ENCODE results near the gene FGF12.

FGF12 gene

GRCh38 chr3:192408647-192409200 is 318.6 kb downstream of the FGF12 start:
- no peak for DNase-seq

- no peak for DNase-seq
Observed at GRCh38 chr3:192408007-192408646, 319.2 kb downstream of the FGF12 start.

GRCh38 chr3:192399767-192400166 is 327.6 kb downstream of the FGF12 start:
- no peak for DNase-seq

GRCh38 chr3:192397012-192397411 is 330.3 kb downstream of the FGF12 start:
- DNase-seq, result no peak

- DNase-seq, result no peak
Observed at GRCh38 chr3:192395506-192395905, 331.8 kb downstream of the FGF12 start.

GRCh38 chr3:192392986-192393385 is 334.4 kb downstream of the FGF12 start:
- DNase-seq, result no peak

- DNase-seq, result no peak
Observed at GRCh38 chr3:192382861-192383260, 344.5 kb downstream of the FGF12 start.

- DNase-seq, result no peak
Observed at GRCh38 chr3:192373586-192373985, 353.8 kb downstream of the FGF12 start.

GRCh38 chr3:192373032-192373431 is 354.3 kb downstream of the FGF12 start:
- no peak for DNase-seq

GRCh38 chr3:192372616-192373015 is 354.7 kb downstream of the FGF12 start:
- DNase-seq, result no peak

- no peak for DNase-seq
Observed at GRCh38 chr3:192371870-192372400, 355.4 kb downstream of the FGF12 start.

GRCh38 chr3:192367616-192368015 is 359.7 kb downstream of the FGF12 start:
- no peak for DNase-seq

- DNase-seq, result no peak
Observed at GRCh38 chr3:192366916-192367315, 360.4 kb downstream of the FGF12 start.

- DNase-seq, result no peak
Observed at GRCh38 chr3:192365571-192365970, 361.8 kb downstream of the FGF12 start.

GRCh38 chr3:192364316-192364715 is 363.0 kb downstream of the FGF12 start:
- no peak for DNase-seq

- no peak for DNase-seq
Observed at GRCh38 chr3:192354687-192355086, 372.7 kb downstream of the FGF12 start.

GRCh38 chr3:192352142-192352541 is 375.2 kb downstream of the FGF12 start:
- no peak for DNase-seq

- no peak for DNase-seq
Observed at GRCh38 chr3:192351441-192351840, 375.9 kb downstream of the FGF12 start.

- DNase-seq, result no peak
Observed at GRCh38 chr3:192340031-192340430, 387.3 kb downstream of the FGF12 start.

- no peak for DNase-seq
Observed at GRCh38 chr3:192339214-192339613, 388.1 kb downstream of the FGF12 start.

- no peak for DNase-seq
Observed at GRCh38 chr3:192336286-192336685, 391.1 kb downstream of the FGF12 start.

GRCh38 chr3:192332386-192333291 is 394.7 kb downstream of the FGF12 start:
- DNase-seq, result no peak

GRCh38 chr3:192331749-192332385 is 395.5 kb downstream of the FGF12 start:
- DNase-seq, result no peak

Measured in NCI-H2081 treated with DMSO at 0.1 percent for 48 hours (cell line).